Measurements from ENCODE around the gene BAHCC1. TPM values are rescaled to one million over a fixed set of nuclear protein-coding genes. Genes with fewer than 3 reads are reported as not detected.

The BAHCC1 gene
- total RNA-seq, 1 donor from 2014 or later: 22.7 TPM

GRCh38 chr17:81477173-81477572 lies 81.9 kb downstream of the BAHCC1 start:
- TF ChIP-seq, protein P1, sequence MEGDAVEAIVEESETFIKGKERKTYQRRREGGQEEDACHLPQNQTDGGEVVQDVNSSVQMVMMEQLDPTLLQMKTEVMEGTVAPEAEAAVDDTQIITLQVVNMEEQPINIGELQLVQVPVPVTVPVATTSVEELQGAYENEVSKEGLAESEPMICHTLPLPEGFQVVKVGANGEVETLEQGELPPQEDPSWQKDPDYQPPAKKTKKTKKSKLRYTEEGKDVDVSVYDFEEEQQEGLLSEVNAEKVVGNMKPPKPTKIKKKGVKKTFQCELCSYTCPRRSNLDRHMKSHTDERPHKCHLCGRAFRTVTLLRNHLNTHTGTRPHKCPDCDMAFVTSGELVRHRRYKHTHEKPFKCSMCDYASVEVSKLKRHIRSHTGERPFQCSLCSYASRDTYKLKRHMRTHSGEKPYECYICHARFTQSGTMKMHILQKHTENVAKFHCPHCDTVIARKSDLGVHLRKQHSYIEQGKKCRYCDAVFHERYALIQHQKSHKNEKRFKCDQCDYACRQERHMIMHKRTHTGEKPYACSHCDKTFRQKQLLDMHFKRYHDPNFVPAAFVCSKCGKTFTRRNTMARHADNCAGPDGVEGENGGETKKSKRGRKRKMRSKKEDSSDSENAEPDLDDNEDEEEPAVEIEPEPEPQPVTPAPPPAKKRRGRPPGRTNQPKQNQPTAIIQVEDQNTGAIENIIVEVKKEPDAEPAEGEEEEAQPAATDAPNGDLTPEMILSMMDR (IDR thresholded peaks at IDR 0.05): no peak
- no peaks in the 10 kb centered on the region for H3K9me3 Mint-ChIP-seq (ENCODE audit: low read depth)
- no peak overlapping the region for H3K27ac Mint-ChIP-seq (ENCODE audit: unreplicated experiment)
- H3K4me3 Mint-ChIP-seq (ENCODE audit: unreplicated experiment): no peak overlapping the region
- DNase-seq (ENCODE audit: low spot score): no peak
- H3K4me1 Mint-ChIP-seq (ENCODE audit: low read depth): peaks cover 18% of the 10 kb centered on the region
- H3K27me3 Mint-ChIP-seq (ENCODE audit: low read depth): peaks cover 2% of the 10 kb centered on the region
- H3K36me3 Mint-ChIP-seq (ENCODE audit: low read depth): peaks cover 3% of the 10 kb centered on the region

DNA sequence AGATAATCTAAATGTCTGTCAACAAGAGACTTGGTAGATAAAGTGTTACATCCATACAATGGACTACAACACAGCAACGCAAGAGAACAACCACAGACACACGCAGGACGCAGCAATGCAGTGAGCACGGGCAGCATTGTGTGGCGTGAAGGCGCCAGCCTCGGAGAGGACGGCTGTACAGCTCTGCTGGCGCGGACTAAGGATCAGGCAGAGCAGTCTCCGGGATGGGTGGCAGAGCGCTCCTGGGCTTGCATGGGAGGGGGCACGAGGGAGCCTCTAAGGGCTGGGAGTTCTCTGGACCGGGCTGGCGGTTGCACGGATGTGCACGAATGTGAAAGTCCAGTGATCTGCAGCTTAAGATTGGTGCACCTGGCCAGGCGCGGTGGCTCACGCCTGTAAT lies 82.9 kb downstream of the BAHCC1 start:
- peaks cover 3% of the 10 kb centered on the region for H3K36me3 Mint-ChIP-seq (ENCODE audit: low read depth)
- TF ChIP-seq, protein P1 (IDR thresholded peaks at IDR 0.05): no peak
- DNase-seq (ENCODE audit: low spot score): no peak
- no peak overlapping the region for H3K27ac Mint-ChIP-seq (ENCODE audit: unreplicated experiment)
- H3K4me3 Mint-ChIP-seq (ENCODE audit: unreplicated experiment): no peak overlapping the region
- H3K4me1 Mint-ChIP-seq (ENCODE audit: low read depth): peaks cover 23% of the 10 kb centered on the region
- H3K9me3 Mint-ChIP-seq (ENCODE audit: low read depth): no peaks in the 10 kb centered on the region
- H3K27me3 Mint-ChIP-seq (ENCODE audit: low read depth): peaks cover 2% of the 10 kb centered on the region

GRCh38 chr17:81479175-81480071 lies 84.2 kb downstream of the BAHCC1 start:
- Mint-ChIP-seq H3K4me1 (ENCODE audit: low read depth) (peaks cover 22% of the 10 kb centered on the region), H3K36me3 (ENCODE audit: low read depth) (peaks cover 2% of the 10 kb centered on the region), H3K27me3 (ENCODE audit: low read depth) (no peaks in the 10 kb centered on the region), H3K27ac (ENCODE audit: unreplicated experiment) (no peak overlapping the region), H3K9me3 (ENCODE audit: low read depth) (no peaks in the 10 kb centered on the region), H3K4me3 (ENCODE audit: unreplicated experiment) (no peak overlapping the region)
- DNase-seq (ENCODE audit: low spot score): no peak
- TF ChIP-seq, protein P1 (IDR thresholded peaks at IDR 0.05): no peak

GRCh38 chr17:81480140-81481072 lies 85.1 kb downstream of the BAHCC1 start:
- no peaks in the 10 kb centered on the region for H3K9me3 Mint-ChIP-seq (ENCODE audit: low read depth)
- no peaks in the 10 kb centered on the region for H3K27me3 Mint-ChIP-seq (ENCODE audit: low read depth)
- TF ChIP-seq, protein P1 (IDR thresholded peaks at IDR 0.05): peak; percentile 38
- peaks cover 22% of the 10 kb centered on the region for H3K4me1 Mint-ChIP-seq (ENCODE audit: low read depth)
- no peak overlapping the region for H3K4me3 Mint-ChIP-seq (ENCODE audit: unreplicated experiment)
- DNase-seq (ENCODE audit: low spot score): no peak
- peaks cover 2% of the 10 kb centered on the region for H3K36me3 Mint-ChIP-seq (ENCODE audit: low read depth)
- no peak overlapping the region for H3K27ac Mint-ChIP-seq (ENCODE audit: unreplicated experiment)

Measured in chondrocyte (in vitro differentiated cells).